DND-41 (cell line): ENCODE measurements around the gene GPR61.

ENCODE experiments used
- EZH2 ChIP-seq: IDR thresholded peaks from 3 replicates; pipeline ENCODE4 v1.6.1; 2012; ENCODE audit warnings: borderline replicate concordance, low read depth, mild to moderate bottlenecking, moderate library complexity, low read length, inconsistent platforms; ENCODE audit not compliant: severe bottlenecking
- TF ChIP-seq, protein P1 (sequence below): IDR thresholded peaks from 2 replicates; pipeline ENCODE4 v1.5.1; 2012; ENCODE audit warnings: borderline replicate concordance, low read length, moderate library complexity, mild to moderate bottlenecking; ENCODE audit not compliant: poor library complexity, severe bottlenecking; ENCODE audit errors: extremely low read depth

DNA sequence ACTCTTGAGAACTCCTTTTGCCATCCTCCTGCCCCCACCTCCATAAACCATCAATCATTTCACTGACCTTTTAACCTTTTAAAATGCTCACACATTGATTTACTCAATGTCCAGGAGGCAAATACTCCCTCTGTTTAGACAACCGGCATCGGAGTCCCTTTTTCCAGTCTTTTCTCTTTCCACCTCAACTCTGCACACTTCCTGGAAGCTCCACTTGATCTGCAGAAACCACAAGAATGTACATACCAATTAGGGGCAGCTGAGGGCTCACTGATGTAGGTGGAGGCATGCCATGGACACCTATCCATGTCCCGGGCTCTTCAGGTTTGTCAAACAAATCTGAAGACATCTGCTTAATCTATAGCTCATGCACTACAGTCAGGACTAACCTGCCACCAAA lies 24.8 kb upstream of the GPR61 start:
- TF ChIP-seq, protein P1, sequence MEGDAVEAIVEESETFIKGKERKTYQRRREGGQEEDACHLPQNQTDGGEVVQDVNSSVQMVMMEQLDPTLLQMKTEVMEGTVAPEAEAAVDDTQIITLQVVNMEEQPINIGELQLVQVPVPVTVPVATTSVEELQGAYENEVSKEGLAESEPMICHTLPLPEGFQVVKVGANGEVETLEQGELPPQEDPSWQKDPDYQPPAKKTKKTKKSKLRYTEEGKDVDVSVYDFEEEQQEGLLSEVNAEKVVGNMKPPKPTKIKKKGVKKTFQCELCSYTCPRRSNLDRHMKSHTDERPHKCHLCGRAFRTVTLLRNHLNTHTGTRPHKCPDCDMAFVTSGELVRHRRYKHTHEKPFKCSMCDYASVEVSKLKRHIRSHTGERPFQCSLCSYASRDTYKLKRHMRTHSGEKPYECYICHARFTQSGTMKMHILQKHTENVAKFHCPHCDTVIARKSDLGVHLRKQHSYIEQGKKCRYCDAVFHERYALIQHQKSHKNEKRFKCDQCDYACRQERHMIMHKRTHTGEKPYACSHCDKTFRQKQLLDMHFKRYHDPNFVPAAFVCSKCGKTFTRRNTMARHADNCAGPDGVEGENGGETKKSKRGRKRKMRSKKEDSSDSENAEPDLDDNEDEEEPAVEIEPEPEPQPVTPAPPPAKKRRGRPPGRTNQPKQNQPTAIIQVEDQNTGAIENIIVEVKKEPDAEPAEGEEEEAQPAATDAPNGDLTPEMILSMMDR, result no peak
- TF ChIP-seq EZH2, result no peak
